Measurements from ENCODE around the gene ADAM21.

- no peak for TF ChIP-seq POLR2A (IDR thresholded peaks at IDR 0.05)
- TF ChIP-seq, protein P1, sequence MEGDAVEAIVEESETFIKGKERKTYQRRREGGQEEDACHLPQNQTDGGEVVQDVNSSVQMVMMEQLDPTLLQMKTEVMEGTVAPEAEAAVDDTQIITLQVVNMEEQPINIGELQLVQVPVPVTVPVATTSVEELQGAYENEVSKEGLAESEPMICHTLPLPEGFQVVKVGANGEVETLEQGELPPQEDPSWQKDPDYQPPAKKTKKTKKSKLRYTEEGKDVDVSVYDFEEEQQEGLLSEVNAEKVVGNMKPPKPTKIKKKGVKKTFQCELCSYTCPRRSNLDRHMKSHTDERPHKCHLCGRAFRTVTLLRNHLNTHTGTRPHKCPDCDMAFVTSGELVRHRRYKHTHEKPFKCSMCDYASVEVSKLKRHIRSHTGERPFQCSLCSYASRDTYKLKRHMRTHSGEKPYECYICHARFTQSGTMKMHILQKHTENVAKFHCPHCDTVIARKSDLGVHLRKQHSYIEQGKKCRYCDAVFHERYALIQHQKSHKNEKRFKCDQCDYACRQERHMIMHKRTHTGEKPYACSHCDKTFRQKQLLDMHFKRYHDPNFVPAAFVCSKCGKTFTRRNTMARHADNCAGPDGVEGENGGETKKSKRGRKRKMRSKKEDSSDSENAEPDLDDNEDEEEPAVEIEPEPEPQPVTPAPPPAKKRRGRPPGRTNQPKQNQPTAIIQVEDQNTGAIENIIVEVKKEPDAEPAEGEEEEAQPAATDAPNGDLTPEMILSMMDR (IDR thresholded peaks at IDR 0.05) = no peak
These were observed at the start of gene ADAM21 for GRCh38 chr14:70451874-70452273.

All from right lobe of liver (tissue), 4 donors.